ENCODE results near the gene CYP1B1. TPM values are rescaled to one million over a fixed set of nuclear protein-coding genes. Genes with fewer than 3 reads are reported as not detected.

Gene CYP1B1
- total RNA-seq, 4 donors from 2014 or later = 20.0 to 104 (median 32.4) TPM

GRCh38 chr2:38032946-38033345 is 43.0 kb downstream of the CYP1B1 start:
- TF ChIP-seq, protein P1, sequence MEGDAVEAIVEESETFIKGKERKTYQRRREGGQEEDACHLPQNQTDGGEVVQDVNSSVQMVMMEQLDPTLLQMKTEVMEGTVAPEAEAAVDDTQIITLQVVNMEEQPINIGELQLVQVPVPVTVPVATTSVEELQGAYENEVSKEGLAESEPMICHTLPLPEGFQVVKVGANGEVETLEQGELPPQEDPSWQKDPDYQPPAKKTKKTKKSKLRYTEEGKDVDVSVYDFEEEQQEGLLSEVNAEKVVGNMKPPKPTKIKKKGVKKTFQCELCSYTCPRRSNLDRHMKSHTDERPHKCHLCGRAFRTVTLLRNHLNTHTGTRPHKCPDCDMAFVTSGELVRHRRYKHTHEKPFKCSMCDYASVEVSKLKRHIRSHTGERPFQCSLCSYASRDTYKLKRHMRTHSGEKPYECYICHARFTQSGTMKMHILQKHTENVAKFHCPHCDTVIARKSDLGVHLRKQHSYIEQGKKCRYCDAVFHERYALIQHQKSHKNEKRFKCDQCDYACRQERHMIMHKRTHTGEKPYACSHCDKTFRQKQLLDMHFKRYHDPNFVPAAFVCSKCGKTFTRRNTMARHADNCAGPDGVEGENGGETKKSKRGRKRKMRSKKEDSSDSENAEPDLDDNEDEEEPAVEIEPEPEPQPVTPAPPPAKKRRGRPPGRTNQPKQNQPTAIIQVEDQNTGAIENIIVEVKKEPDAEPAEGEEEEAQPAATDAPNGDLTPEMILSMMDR (IDR thresholded peaks at IDR 0.05; ENCODE audit: low read depth) = no peak

GRCh38 chr2:38030635-38031355 is 45.2 kb downstream of the CYP1B1 start:
- TF ChIP-seq, protein P1 (IDR thresholded peaks at IDR 0.05; ENCODE audit: low read depth) = no peak

GRCh38 chr2:38029512-38029911 is 46.4 kb downstream of the CYP1B1 start:
- TF ChIP-seq, protein P1 (IDR thresholded peaks at IDR 0.05; ENCODE audit: low read depth) = no peak

GRCh38 chr2:38028829-38029228 is 47.1 kb downstream of the CYP1B1 start:
- TF ChIP-seq, protein P1 (IDR thresholded peaks at IDR 0.05; ENCODE audit: low read depth) = no peak

DNA sequence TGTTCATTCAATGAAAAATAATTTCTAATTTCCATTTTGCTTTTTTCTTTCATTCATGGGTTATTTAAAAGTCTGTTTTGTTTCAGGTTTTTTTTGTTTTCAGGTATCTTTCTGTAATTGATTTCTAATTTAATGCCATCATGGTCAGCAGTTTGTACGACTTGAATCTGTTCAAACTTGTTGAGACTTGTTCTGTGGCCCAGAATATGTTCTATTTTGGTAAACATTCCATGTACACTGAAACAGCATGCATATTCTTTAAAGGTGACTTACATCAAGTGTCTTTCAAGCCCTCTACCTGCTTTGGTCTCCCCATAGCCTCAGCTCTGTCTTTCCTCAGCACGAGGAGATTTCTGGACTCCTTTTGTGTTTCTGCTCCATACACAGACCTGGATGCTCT is 49.1 kb downstream of the CYP1B1 start:
- TF ChIP-seq, protein P1 (IDR thresholded peaks at IDR 0.05; ENCODE audit: low read depth) = no peak

- TF ChIP-seq, protein P1 (IDR thresholded peaks at IDR 0.05; ENCODE audit: low read depth) = no peak
These were observed 54.4 kb downstream of the CYP1B1 start for GRCh38 chr2:38021589-38021988.

DNA sequence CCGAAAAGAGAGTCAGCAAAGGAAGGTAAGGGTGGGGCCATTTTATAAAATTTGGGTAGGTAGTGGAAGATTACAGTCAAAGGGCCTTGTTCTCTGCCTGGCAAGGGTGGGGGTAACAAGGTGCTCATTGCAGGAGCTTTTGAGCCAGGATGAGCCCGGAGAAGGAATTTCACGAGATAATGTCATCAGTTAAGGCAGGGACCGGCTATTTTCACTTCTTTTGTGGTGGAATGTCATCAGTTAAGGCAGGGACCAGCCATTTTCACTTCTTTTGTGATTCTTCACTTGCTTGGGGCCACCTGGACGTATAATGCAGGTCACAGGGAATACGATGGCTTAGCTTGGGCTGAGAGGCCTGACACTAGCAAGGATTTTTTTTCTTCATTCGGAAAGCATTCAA is 58.1 kb downstream of the CYP1B1 start:
- TF ChIP-seq, protein P1 (IDR thresholded peaks at IDR 0.05; ENCODE audit: low read depth) = no peak

Other genes with a start within 250 kb of the CYP1B1 start
- 10 to 100 TPM in 2 of 4 donors, 1 to 10 TPM in 2; 7.3 to 15.0 (median 12.5) TPM for gene RMDN2, start 150.9 kb downstream of the CYP1B1 start, total RNA-seq